SJCRH30 (cell line): Measurements from ENCODE around the gene TEAD4. TPM values are rescaled to one million over a fixed set of nuclear protein-coding genes. Genes with fewer than 3 reads are reported as not detected.

Experiments
- DNase-seq, 2 experiments: peaks; one replicate each; pipeline ENCODE4 v3.0.0-alpha.2; 2015 to 2020
- H3K27ac ChIP-seq: fragments of 250-450 bp; sonication (Bioruptor Pico); 2 replicates; pipeline ENCODE4 v1.5.1; 2020; ENCODE audit warnings: mild to moderate bottlenecking, moderate library complexity
- H3K27me3 ChIP-seq: fragments of 250-450 bp; sonication (Bioruptor Pico); 2 replicates; pipeline ENCODE4 v1.5.1; 2020; ENCODE audit warnings: mild to moderate bottlenecking, moderate library complexity
- H3K36me3 ChIP-seq: fragments of 250-450 bp; sonication (Bioruptor Pico); 2 replicates; pipeline ENCODE4 v1.5.1; 2020; ENCODE audit warnings: mild to moderate bottlenecking, moderate library complexity
- H3K4me1 ChIP-seq: fragments of 250-450 bp; sonication (Bioruptor Pico); 2 replicates; pipeline ENCODE4 v1.5.1; 2020; ENCODE audit warnings: mild to moderate bottlenecking, moderate library complexity
- H3K4me3 ChIP-seq: fragments of 250-450 bp; sonication (Bioruptor Pico); 2 replicates; pipeline ENCODE4 v1.5.1; 2020; ENCODE audit warnings: mild to moderate bottlenecking, moderate library complexity
- H3K9me3 ChIP-seq: fragments of 250-450 bp; sonication (Bioruptor Pico); replicated peaks from 2 replicates; pipeline ENCODE4 v1.5.1; 2020; ENCODE audit warnings: mild to moderate bottlenecking, moderate library complexity
- total RNA-seq: library from RNA; depleted of rRNA; stranded (reverse); fragments of >200 nt; shearing (Covaris generic); gene quantifications from 2 replicates; pipeline ENCODE4 v1.2.3, GENCODE V29; 2014

The TEAD4 gene
- total RNA-seq, 1 experiment from 2014 or later, result 58.2 TPM

DNA sequence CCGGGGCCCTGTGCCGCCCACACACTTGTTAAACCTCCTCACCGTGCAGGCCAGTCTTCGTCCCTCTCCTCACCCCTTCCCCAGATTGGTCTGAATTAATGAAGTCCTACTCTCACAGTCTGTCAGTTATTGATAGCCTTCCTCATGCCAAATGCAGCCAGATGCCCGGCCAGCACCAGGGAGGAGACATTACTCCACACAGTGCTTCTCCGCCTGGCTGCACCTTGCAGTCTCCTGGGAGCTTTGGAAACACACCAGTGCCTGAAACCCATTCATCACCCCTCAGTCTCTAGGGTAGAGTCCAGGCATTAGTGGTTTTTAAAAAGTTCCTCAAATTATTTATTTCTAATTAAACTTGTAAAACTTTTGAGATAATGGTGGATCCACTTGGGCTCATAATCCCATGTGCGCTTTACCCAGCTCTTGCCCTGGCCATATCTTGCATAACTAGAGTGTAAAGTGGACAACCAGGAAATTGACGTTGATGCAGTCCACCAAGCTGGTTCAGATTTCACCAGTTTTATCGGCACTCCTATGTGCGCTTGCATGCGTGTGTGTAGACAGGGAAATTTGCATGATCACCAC lies 79.8 kb downstream of the TEAD4 start:
- no peaks in the 10 kb centered on the region for H3K27me3 ChIP-seq
- H3K36me3 ChIP-seq, result peaks cover 3% of the 10 kb centered on the region
- H3K4me3 ChIP-seq, result no peak overlapping the region
- H3K27ac ChIP-seq, result no peak overlapping the region
- peaks cover 4% of the 10 kb centered on the region for H3K4me1 ChIP-seq
- H3K9me3 ChIP-seq, result no peaks in the 10 kb centered on the region
- no peak for DNase-seq

DNA sequence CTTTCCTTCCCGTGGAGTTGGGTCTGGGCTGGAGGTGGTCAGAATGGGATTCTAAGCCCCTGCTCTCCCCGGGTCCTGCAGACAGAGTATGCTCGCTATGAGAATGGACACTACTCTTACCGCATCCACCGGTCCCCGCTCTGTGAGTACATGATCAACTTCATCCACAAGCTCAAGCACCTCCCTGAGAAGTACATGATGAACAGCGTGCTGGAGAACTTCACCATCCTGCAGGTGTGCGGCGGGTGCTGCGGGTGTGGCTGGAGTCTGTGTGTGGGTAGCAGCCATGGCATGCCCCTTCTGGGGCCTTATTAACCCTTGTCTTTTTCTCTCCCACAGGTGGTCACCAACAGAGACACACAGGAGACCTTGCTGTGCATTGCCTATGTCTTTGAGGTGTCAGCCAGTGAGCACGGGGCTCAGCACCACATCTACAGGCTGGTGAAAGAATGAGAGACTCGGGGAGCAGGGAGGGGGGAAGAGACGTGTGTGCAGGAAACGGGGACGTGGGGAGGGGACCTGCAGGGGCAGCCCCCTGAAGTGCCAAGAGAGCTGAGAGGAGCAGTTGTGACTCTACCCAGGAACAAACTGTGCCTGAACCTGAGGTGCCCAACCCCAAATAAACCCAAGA lies 80.9 kb downstream of the TEAD4 start:
- Histone ChIP-seq H3K4me3 (no peak overlapping the region), H3K36me3 (peaks cover 3% of the 10 kb centered on the region), H3K9me3 (no peaks in the 10 kb centered on the region), H3K27ac (no peak overlapping the region), H3K27me3 (no peaks in the 10 kb centered on the region), H3K4me1 (no peaks in the 10 kb centered on the region)
- DNase-seq, result no peak

DNA sequence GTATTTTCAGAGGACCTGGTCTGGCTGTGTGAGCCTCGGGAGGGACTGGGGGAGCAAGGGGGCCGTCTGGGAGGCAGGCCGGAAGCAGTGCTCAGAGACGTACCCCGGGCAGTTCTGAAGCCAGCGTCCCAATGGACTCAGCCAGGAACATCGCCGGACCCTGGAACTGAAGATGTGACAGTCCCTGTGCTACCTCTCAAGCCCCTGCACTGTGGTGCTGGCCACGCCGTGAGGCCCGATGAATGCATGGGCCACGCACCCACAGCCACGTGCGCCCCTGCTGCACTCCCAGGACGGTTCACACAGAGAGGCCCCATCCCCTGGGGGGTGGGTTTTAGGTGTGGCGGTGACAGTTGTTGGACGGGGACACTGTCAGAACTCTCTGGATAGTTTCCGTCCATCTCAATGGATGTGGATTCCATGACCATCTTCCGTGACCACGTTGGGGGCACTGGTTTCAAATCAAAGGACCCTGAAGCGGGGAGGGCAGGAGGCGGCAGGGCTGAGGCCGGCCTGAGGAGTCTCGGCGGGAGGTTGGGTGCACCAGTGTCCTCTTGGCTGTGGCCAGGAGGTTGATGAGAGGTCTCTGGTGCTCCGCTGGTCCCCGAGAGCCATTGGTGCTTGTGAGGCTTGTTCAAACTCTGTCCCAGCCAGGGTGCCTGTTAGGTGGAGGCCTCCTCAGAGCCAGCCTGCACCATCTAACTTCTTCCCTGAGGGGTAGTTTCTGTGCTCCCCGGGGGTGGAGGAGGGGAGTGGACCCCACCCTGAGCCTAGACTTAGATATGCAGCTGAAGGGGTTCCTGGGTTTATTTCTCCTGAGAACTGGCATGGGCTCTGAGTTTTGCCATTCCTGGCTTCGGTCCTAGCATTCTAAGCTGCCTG lies 81.7 kb downstream of the TEAD4 start:
- Histone ChIP-seq H3K36me3 (peaks cover 3% of the 10 kb centered on the region), H3K27me3 (no peaks in the 10 kb centered on the region), H3K4me3 (no peak overlapping the region), H3K4me1 (no peaks in the 10 kb centered on the region), H3K9me3 (no peaks in the 10 kb centered on the region), H3K27ac (no peak overlapping the region)
- no peak for DNase-seq

DNA sequence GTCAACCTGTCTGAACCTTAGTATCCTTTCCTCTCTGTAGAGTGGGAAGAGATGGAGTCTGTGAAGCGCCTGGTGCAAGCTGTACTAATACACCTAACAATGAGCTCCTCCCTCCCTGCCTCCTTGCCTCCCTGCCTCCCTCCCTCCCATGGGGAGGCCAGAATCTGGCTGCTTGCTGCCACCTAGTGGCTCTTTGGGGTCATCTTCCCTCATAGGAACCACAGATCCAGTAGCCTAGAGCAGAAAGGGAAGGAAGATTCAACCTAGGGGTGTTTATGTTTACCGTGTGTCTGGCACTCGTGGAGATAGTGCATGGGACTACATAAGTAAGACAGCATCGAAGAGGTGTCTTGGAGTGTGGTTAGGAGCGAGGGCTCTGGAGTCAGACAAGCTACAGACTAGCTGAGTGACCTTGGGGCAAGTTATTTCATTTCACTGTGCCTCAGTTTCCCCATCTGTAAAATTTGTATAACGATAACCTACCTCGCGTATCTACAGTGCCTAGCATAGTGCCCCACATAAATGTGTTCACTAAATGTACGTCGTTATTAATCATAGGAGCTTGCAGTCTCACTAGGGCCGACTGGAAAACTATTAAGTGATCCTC lies 82.5 kb downstream of the TEAD4 start:
- H3K27me3 ChIP-seq, result no peaks in the 10 kb centered on the region
- H3K9me3 ChIP-seq, result no peaks in the 10 kb centered on the region
- peaks cover 3% of the 10 kb centered on the region for H3K36me3 ChIP-seq
- DNase-seq, result peak; percentile 80 to 93
- H3K27ac ChIP-seq, result no peak overlapping the region
- H3K4me3 ChIP-seq, result no peak overlapping the region
- H3K4me1 ChIP-seq, result no peaks in the 10 kb centered on the region; the same call in 1 of the 2 replicates

DNA sequence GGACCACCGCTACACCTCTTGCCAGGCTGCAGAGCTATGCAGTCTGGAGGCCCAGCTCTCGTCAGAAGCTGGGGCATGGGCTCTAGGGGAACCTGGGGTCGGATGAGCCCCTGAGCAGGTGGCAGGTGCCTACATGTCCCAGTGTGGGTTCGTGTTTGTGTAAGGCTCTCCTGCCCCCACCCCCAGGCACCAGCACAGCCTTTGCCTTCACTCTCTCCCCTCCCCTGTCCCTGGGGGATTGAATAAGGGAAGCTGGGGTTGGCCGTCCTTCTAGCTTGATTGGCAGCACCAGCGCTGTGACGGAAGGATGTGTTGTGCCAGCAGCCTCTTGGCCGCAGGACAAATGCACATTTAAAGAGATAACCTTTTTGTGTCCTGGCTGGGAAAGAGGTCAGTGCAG lies 83.2 kb downstream of the TEAD4 start:
- H3K36me3 ChIP-seq, result peaks cover 3% of the 10 kb centered on the region
- H3K27ac ChIP-seq, result no peak overlapping the region

DNA sequence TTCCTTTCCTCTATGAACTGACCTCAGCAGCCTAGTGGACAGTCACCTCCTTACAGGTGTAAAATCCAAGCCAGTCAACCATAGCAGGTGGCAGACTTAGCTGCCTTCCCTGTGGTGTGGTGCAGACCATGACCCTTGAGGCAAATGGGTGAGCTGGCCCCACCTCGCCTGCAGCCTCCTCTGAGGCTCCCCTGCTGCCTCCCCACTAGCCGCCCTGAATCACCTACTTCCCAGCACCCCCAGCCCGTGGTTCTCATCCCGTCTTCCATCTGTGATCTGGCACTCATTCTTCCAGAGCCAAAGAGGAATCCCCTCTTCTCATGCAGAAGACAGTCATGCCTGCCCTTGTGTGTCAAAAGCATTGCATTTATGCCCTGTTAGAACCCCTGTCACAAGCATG lies 83.6 kb downstream of the TEAD4 start:
- no peak for DNase-seq
- Histone ChIP-seq H3K4me3 (no peak overlapping the region), H3K27me3 (no peaks in the 10 kb centered on the region), H3K9me3 (no peaks in the 10 kb centered on the region), H3K36me3 (peaks cover 3% of the 10 kb centered on the region), H3K4me1 (peaks cover 3% of the 10 kb centered on the region), H3K27ac (no peak overlapping the region)

More for the DNA sequence above, 83.2 kb downstream of the TEAD4 start:
- no peak for DNase-seq
- Histone ChIP-seq H3K4me1 (no peaks in the 10 kb centered on the region; the same call in 1 of the 2 replicates), H3K27me3 (no peaks in the 10 kb centered on the region), H3K9me3 (no peaks in the 10 kb centered on the region), H3K4me3 (no peak overlapping the region)

DNA sequence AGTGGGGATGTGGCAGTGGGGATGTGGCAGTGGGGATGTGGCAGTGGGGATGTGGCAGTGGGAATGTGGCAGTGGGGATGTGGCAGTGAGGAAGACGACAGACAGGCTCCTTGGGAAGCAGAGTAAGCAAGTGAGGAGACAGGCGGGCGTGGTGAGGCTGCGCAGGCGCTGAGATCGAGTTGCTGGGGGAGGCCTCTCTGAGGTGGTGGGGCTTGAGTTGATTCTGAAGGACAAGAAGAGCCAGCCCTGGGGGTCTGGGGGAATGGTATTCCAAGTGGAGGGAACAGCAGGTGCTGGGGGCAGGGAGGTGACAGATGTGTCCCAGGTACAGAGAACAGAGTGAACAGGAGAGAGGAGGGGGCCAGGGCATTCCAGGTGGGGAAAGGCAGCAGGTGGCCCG lies 84.2 kb downstream of the TEAD4 start:
- DNase-seq, result no peak
- Histone ChIP-seq H3K4me1 (peaks cover 5% of the 10 kb centered on the region), H3K36me3 (peaks cover 3% of the 10 kb centered on the region), H3K4me3 (no peak overlapping the region), H3K9me3 (no peaks in the 10 kb centered on the region), H3K27ac (no peak overlapping the region), H3K27me3 (no peaks in the 10 kb centered on the region)

DNA sequence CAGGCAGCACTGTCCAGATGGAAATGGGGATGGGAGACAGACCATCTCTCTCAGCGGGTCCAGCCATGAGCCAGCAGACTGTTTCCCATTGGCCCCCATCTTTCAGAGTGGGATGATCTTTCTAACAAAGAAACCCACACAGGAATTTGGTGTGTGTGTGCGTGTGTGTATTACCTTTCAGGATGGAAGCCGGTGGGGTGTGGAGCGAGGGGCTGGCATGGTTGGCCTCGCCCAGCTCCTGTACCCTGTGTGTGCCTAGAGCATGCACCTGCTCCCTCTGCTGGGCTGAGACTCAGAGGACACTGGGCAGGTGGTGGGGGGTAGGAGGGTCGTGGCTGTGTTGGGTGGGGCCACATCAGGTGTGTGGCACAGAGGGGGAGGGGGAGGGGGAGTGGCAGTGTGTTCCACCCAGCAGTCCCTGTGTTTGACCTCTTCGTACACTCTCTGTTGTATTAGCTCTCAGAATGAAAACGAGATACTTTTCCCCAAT lies 85.0 kb downstream of the TEAD4 start:
- Histone ChIP-seq H3K4me1 (peaks cover 6% of the 10 kb centered on the region), H3K27ac (no peak overlapping the region), H3K36me3 (peaks cover 3% of the 10 kb centered on the region), H3K27me3 (no peaks in the 10 kb centered on the region), H3K4me3 (no peak overlapping the region), H3K9me3 (no peaks in the 10 kb centered on the region)
- no peak for DNase-seq

DNA sequence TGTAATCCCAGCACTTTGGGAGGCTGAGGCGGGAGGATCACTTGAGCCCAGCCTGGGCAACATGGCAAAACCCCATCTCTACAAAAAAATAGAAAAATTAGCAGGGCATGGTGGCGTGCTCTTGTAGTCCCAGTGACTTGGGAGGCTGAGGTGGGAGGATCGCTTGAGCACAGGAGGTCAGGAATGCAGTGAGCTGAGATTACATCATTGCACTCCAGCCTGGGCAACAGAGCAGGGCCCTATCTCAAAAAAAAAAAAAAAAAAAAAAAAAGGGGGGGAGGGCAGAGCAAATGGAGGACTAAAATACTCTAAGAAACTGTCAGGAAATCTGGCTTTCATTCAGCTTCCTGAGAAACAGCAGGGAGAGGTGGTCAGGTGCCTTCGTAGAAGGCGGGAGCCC lies 86.3 kb downstream of the TEAD4 start:
- H3K4me1 ChIP-seq, result peaks cover 17% of the 10 kb centered on the region
- H3K27me3 ChIP-seq, result no peaks in the 10 kb centered on the region
- DNase-seq, result no peak
- H3K27ac ChIP-seq, result no peak overlapping the region
- H3K4me3 ChIP-seq, result no peak overlapping the region
- H3K9me3 ChIP-seq, result no peaks in the 10 kb centered on the region
- H3K36me3 ChIP-seq, result peaks cover 3% of the 10 kb centered on the region

DNA sequence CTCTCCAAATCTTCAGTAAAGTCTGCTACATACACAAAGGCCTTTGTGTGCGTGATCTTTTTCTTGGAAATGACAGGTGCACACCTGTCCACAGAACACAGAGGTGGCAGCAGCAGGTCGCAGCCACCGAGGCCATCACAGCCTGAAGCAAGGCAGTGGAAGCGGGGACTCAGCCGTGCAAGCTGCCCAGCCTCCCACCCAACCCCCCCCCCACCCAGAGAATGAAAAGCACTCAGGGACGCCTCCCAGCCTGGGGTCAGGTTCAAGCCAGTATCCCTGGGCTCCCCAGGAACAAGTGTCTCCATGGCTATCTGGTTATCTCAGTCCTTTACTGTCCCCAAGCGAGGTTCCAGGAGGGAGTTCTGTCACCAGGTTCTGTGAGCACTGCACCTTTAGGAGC lies 86.8 kb downstream of the TEAD4 start:
- no peak for DNase-seq
- Histone ChIP-seq H3K27ac (no peak overlapping the region), H3K4me3 (no peak overlapping the region), H3K9me3 (no peaks in the 10 kb centered on the region), H3K27me3 (no peaks in the 10 kb centered on the region), H3K36me3 (peaks cover 3% of the 10 kb centered on the region; the same call in 1 of the 2 replicates), H3K4me1 (peaks cover 19% of the 10 kb centered on the region)

DNA sequence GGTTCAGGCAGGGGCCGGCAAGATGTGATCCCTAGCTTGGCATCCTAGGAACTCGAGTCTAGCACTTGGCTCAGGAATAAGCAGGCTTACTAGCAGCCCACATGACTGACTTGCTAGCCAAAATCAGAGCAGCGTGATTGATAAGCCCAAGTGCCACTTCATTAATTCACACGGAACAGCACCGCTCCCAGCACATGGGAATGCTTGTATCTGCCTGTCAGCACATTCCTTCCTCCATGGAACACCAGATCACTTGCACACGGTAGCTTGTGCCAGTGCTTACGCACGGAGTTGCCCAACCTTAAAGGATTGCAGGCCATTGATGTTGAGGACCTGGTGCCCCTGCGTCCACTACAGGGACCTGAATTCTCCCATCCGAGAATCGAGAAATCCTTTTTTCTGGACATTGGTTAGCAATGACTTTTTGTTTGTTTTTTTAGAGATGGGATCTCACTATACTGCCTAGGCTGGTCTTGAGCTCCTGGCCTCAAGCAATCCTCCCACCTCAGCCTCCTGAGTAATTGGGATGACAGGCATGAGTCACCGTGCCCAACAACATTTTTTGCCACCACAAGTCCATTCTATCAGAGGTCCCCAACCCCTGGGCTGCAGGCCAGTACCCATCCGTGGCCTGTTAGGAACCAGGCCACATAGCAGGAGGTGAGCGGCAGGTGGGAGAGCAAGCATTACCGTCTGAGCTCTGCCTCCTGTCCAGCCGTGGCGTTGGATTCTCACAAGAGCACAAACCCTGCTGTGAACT lies 87.4 kb downstream of the TEAD4 start:
- H3K27me3 ChIP-seq, result no peaks in the 10 kb centered on the region
- H3K4me3 ChIP-seq, result no peak overlapping the region
- no peak for DNase-seq
- H3K9me3 ChIP-seq, result no peaks in the 10 kb centered on the region
- no peak overlapping the region for H3K27ac ChIP-seq
- H3K4me1 ChIP-seq, result peaks cover 19% of the 10 kb centered on the region
- H3K36me3 ChIP-seq, result peaks cover 3% of the 10 kb centered on the region; the same call in 1 of the 2 replicates

DNA sequence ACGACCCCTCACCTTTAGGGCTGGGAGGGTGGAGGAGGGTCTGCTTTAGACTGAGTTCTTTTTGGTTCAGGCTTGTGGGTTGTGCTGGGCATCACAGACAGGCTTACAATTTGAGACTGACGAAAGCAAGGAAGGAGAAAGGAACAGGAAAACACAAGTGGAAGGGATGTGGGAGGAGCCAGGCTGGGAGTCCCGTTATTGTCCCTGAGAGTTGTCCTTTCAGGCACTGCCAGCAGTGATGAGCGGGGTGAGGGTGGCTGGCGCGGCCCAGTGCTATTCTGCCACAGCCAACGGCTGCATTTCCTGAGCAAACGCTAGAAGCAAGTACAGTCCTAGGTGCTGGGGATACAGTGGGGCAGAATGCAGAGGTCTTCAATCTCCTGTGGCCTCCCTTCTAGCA lies 88.8 kb downstream of the TEAD4 start:
- peak in 1 of 2 experiments; percentile 58 for DNase-seq
- no peaks in the 10 kb centered on the region for H3K27me3 ChIP-seq
- H3K27ac ChIP-seq, result no peak overlapping the region
- H3K36me3 ChIP-seq, result no peaks in the 10 kb centered on the region
- H3K4me1 ChIP-seq, result peaks cover 19% of the 10 kb centered on the region
- no peak overlapping the region for H3K4me3 ChIP-seq
- H3K9me3 ChIP-seq, result no peaks in the 10 kb centered on the region

DNA sequence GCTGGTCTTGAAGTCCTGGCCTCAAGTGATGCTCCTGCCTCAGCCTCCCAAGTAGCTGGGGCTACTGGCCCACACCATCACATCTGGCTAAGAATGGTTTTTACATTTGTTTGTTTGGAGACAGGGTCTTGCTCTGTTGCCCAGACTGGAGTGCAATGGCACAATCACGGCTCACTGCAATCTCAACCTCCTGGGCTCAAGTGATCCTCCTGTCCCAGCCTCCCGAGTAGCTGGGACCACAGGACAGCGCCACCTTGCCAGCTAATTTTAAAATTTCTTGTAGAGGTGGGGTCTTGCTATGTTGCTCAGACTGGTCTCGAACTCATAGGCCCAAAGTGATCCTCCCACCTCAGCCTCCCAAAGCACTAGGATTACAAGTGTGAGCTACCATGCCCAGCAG lies 89.3 kb downstream of the TEAD4 start:
- peaks cover 19% of the 10 kb centered on the region for H3K4me1 ChIP-seq
- no peaks in the 10 kb centered on the region for H3K9me3 ChIP-seq
- no peaks in the 10 kb centered on the region for H3K36me3 ChIP-seq
- DNase-seq, result no peak
- H3K27ac ChIP-seq, result no peak overlapping the region
- no peak overlapping the region for H3K4me3 ChIP-seq
- H3K27me3 ChIP-seq, result no peaks in the 10 kb centered on the region

DNA sequence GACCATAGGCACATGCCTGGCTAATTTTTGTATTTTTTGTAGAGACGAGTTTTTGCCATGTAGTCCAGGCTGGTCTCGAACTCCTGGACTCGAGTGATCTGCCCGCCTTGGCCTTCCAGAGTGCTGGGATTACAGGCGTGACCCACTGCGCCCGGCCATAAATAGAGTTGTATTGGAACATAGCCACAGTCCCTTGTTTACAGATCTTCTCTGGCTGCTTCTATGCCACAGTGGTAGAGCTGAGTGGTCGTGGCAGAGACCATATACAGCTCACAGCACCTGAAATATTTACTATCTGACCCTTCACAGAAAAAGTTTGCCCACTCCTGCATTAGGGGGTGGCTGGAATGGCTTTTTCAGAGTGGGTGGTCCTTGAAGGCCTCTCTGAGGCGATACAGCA lies 90.0 kb downstream of the TEAD4 start:
- no peak for DNase-seq
- H3K4me1 ChIP-seq, result peaks cover 19% of the 10 kb centered on the region
- no peak overlapping the region for H3K4me3 ChIP-seq
- H3K27ac ChIP-seq, result no peak overlapping the region
- H3K9me3 ChIP-seq, result no peaks in the 10 kb centered on the region
- H3K36me3 ChIP-seq, result no peaks in the 10 kb centered on the region
- H3K27me3 ChIP-seq, result no peaks in the 10 kb centered on the region
